GM12892 (cell line): ENCODE results near the gene TLE1.

Experiments
- POLR2AphosphoS5 ChIP-seq: IDR thresholded peaks from 2 replicates; pipeline ENCODE4 v1.6.1; 2011; ENCODE audit warnings: low read depth, low read length, control low read depth
- TAF1 ChIP-seq: IDR thresholded peaks from 2 replicates; pipeline ENCODE4 v1.6.1; 2011; ENCODE audit warnings: low read depth, mild to moderate bottlenecking, control low read depth, low read length, borderline replicate concordance

GRCh38 chr9:81629440-81629839 is 59.9 kb downstream of the TLE1 start:
- TF ChIP-seq TAF1 (no peak), POLR2AphosphoS5 (no peak)
